Suprapubic skin (tissue), 4 donors: Measurements from ENCODE around the gene LANCL1.

Experiments used
- EP300 ChIP-seq: sonication (generic); formaldehyde crosslinking; IDR thresholded peaks from one replicate; pipeline ENCODE4 v1.6.1; 2017; ENCODE audit warnings: antibody characterized with exemption
- POLR2A ChIP-seq, 2 donors: fragments of 450-650 bp; IDR thresholded peaks; one replicate each; pipeline ENCODE4 v1.6.1; 2017; ENCODE audit warnings: antibody characterized with exemption in 2 of 2, mild to moderate bottlenecking in 2 of 2, moderate library complexity in 2 of 2
- POLR2AphosphoS5 ChIP-seq, 3 donors: sonication (generic); formaldehyde crosslinking; IDR thresholded peaks; one replicate each; pipeline ENCODE4 v1.6.1; 2017; ENCODE audit warnings: antibody characterized with exemption in 3 of 3
- TF ChIP-seq, protein P1 (sequence below), 2 donors: fragments of 200-600 bp in 1 of 2; fragments of 450-650 bp in 1 of 2; sonication (generic) in 1 of 2; IDR thresholded peaks; one replicate each; pipeline ENCODE4 v1.5.1; 2016 to 2019; ENCODE audit warnings: antibody characterized with exemption in 2 of 2, mild to moderate bottlenecking in 1 of 2, moderate library complexity in 1 of 2

DNA sequence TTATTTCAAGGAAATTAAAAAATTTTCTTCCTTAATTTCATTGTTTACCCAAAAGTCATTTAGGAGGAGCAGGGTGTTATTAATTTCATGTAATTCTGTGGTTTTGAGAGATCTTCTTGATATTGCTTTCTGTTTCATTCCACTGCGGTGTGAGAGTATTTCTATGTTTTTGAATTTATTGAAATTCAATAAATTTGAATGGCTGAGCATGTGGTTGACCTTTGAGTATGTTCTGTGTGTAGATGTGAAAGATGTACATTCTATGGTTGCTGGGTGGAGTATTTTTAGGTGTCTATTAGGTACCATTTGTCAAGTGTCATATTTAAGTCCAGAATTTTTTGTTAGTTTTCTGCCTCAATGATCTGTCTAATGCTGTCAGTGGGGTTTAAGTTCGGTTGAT lies 39.4 kb upstream of the LANCL1 start:
- TF ChIP-seq, protein P1, sequence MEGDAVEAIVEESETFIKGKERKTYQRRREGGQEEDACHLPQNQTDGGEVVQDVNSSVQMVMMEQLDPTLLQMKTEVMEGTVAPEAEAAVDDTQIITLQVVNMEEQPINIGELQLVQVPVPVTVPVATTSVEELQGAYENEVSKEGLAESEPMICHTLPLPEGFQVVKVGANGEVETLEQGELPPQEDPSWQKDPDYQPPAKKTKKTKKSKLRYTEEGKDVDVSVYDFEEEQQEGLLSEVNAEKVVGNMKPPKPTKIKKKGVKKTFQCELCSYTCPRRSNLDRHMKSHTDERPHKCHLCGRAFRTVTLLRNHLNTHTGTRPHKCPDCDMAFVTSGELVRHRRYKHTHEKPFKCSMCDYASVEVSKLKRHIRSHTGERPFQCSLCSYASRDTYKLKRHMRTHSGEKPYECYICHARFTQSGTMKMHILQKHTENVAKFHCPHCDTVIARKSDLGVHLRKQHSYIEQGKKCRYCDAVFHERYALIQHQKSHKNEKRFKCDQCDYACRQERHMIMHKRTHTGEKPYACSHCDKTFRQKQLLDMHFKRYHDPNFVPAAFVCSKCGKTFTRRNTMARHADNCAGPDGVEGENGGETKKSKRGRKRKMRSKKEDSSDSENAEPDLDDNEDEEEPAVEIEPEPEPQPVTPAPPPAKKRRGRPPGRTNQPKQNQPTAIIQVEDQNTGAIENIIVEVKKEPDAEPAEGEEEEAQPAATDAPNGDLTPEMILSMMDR (IDR thresholded peaks at IDR 0.05), result no peak
- TF ChIP-seq POLR2A (IDR thresholded peaks at IDR 0.05), result no peak
- no peak for TF ChIP-seq EP300
- no peak for TF ChIP-seq POLR2AphosphoS5 (IDR thresholded peaks at IDR 0.05)
